ENCODE measurements around the gene SLC49A4. TPM values are rescaled to one million over a fixed set of nuclear protein-coding genes. Genes with fewer than 3 reads are reported as not detected.

Gene SLC49A4
- total RNA-seq, 1 experiment from 2014 or later: 10.2 TPM

GRCh38 chr3:122828281-122828680 is 33.4 kb downstream of the SLC49A4 start:
- ChIA-PET POLR2A (no interaction called here), CTCF (interaction anchor here (0.6 kb wide), 1 partner anchor 57 kb away, joined by 4 read pairs; no protein-coding TSS in a partner anchor)
- no peaks in the 10 kb centered on the region for H3K27me3 Mint-ChIP-seq (ENCODE audit: low read depth)
- no peak overlapping the region for H3K4me3 Mint-ChIP-seq
- ATAC-seq: no peak
- TF ChIP-seq ZNF263 (CRISPR knock-in tag; IDR thresholded peaks at IDR 0.05; ENCODE audit: low read depth): no peak
- TF ChIP-seq, protein P1, sequence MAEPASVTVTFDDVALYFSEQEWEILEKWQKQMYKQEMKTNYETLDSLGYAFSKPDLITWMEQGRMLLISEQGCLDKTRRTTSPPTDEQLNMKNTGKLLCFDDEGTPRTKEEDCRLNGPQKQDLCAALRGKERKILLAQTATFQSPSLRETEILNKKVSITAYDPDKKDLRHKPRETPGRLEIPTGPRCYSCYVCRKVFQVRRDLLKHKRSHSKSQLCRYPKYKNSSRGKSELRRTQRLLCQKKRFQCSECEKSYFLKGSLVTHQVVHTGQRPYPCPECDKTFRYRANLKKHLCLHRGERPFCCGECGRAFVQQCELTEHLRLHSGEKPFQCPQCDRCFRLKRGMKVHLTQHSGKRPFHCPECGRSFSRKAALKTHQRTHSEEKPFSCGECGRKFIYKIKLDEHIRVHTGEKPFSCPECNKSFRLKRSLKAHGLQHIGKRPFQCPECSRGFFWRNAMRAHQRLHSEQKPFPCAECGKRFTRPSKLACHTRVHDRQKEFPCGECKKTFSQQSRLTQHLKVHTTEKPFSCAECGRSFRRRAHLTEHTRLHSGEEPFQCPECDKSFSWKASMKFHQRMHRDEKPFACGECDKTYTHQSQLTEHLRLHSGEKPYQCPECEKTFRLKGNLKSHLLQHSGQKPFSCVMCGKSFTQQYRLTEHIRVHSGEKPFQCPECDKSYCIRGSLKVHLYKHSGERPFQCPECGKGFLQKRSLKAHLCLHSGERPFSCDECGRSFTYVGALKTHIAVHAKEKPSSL (CRISPR knock-in tag; conservative IDR thresholded peaks at IDR 0.05): no peak
- no peak for TF ChIP-seq USF1 (CRISPR knock-in tag; IDR thresholded peaks at IDR 0.05)
- no peak for TF ChIP-seq NR3C1 (CRISPR knock-in tag; conservative IDR thresholded peaks at IDR 0.05; ENCODE audit: low read depth)
- no peak for TF ChIP-seq MAX (CRISPR knock-in tag; IDR thresholded peaks at IDR 0.05)
- no peak for TF ChIP-seq ZNF317 (CRISPR knock-in tag; IDR thresholded peaks at IDR 0.05; ENCODE audit: borderline replicate concordance, low read depth)
- TF ChIP-seq, protein P2, sequence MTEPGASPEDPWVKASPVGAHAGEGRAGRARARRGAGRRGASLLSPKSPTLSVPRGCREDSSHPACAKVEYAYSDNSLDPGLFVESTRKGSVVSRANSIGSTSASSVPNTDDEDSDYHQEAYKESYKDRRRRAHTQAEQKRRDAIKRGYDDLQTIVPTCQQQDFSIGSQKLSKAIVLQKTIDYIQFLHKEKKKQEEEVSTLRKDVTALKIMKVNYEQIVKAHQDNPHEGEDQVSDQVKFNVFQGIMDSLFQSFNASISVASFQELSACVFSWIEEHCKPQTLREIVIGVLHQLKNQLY (CRISPR knock-in tag; IDR thresholded peaks at IDR 0.05): no peak
- no peak for TF ChIP-seq IRF2 (CRISPR knock-in tag; IDR thresholded peaks at IDR 0.05; ENCODE audit: borderline replicate concordance, low read depth)
- TF ChIP-seq KAT7 (CRISPR knock-in tag; IDR thresholded peaks at IDR 0.05; ENCODE audit: borderline replicate concordance): no peak
- TF ChIP-seq, protein P3, sequence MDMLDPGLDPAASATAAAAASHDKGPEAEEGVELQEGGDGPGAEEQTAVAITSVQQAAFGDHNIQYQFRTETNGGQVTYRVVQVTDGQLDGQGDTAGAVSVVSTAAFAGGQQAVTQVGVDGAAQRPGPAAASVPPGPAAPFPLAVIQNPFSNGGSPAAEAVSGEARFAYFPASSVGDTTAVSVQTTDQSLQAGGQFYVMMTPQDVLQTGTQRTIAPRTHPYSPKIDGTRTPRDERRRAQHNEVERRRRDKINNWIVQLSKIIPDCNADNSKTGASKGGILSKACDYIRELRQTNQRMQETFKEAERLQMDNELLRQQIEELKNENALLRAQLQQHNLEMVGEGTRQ (CRISPR knock-in tag; IDR thresholded peaks at IDR 0.05): no peak
- no peak for TF ChIP-seq ZNF121 (CRISPR knock-in tag; IDR thresholded peaks at IDR 0.05)
- TF ChIP-seq ETV6 (CRISPR knock-in tag; IDR thresholded peaks at IDR 0.05): no peak
- TF ChIP-seq RELA (CRISPR knock-in tag; IDR thresholded peaks at IDR 0.05; ENCODE audit: borderline replicate concordance): no peak
- TF ChIP-seq, protein P4, sequence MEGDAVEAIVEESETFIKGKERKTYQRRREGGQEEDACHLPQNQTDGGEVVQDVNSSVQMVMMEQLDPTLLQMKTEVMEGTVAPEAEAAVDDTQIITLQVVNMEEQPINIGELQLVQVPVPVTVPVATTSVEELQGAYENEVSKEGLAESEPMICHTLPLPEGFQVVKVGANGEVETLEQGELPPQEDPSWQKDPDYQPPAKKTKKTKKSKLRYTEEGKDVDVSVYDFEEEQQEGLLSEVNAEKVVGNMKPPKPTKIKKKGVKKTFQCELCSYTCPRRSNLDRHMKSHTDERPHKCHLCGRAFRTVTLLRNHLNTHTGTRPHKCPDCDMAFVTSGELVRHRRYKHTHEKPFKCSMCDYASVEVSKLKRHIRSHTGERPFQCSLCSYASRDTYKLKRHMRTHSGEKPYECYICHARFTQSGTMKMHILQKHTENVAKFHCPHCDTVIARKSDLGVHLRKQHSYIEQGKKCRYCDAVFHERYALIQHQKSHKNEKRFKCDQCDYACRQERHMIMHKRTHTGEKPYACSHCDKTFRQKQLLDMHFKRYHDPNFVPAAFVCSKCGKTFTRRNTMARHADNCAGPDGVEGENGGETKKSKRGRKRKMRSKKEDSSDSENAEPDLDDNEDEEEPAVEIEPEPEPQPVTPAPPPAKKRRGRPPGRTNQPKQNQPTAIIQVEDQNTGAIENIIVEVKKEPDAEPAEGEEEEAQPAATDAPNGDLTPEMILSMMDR (IDR thresholded peaks at IDR 0.05): no peak
- TF ChIP-seq ZSCAN18 (CRISPR knock-in tag; IDR thresholded peaks at IDR 0.05): no peak
- TF ChIP-seq MYBL2 (CRISPR knock-in tag; IDR thresholded peaks at IDR 0.05): no peak
- TF ChIP-seq CREM (CRISPR knock-in tag; IDR thresholded peaks at IDR 0.05): no peak
- H3K9me3 Mint-ChIP-seq: no peaks in the 10 kb centered on the region
- H3K4me1 Mint-ChIP-seq: no peaks in the 10 kb centered on the region
- no peak for DNase-seq (ENCODE audit: low spot score)
- peak overlapping the region; percentile 28; the same call in 1 of the 2 replicates for H3K27ac Mint-ChIP-seq
- H3K36me3 Mint-ChIP-seq: 0 out of 2 replicates have a peak, but pooled peaks cover 2% of the 10 kb centered on the region

- Mint-ChIP-seq H3K27me3 (ENCODE audit: low read depth) (no peaks in the 10 kb centered on the region; the same call in 1 of the 2 replicates), H3K4me1 (no peaks in the 10 kb centered on the region), H3K36me3 (peaks cover 11% of the 10 kb centered on the region), H3K27ac (no peak overlapping the region), H3K4me3 (no peak overlapping the region), H3K9me3 (peaks cover 9% of the 10 kb centered on the region)
- ATAC-seq (no peak), DNase-seq (ENCODE audit: low spot score) (no peak)
- ChIA-PET CTCF (no interaction called here), POLR2A (no interaction called here)
- TF ChIP-seq FOXJ3 (CRISPR knock-in tag; IDR thresholded peaks at IDR 0.05; ENCODE audit: borderline replicate concordance) (no peak), ZNF232 (CRISPR knock-in tag; IDR thresholded peaks at IDR 0.05) (no peak), ZBTB43 (CRISPR knock-in tag; IDR thresholded peaks at IDR 0.05) (no peak), MAX (CRISPR knock-in tag; IDR thresholded peaks at IDR 0.05) (no peak), RORB (CRISPR knock-in tag; IDR thresholded peaks at IDR 0.05) (no peak)
- TF ChIP-seq, protein P1 (CRISPR knock-in tag; conservative IDR thresholded peaks at IDR 0.05): no peak
- TF ChIP-seq, protein P5, sequence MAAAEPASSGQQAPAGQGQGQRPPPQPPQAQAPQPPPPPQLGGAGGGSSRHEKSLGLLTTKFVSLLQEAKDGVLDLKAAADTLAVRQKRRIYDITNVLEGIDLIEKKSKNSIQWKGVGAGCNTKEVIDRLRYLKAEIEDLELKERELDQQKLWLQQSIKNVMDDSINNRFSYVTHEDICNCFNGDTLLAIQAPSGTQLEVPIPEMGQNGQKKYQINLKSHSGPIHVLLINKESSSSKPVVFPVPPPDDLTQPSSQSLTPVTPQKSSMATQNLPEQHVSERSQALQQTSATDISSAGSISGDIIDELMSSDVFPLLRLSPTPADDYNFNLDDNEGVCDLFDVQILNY (CRISPR knock-in tag; IDR thresholded peaks at IDR 0.05): no peak
Observed at GRCh38 chr3:122835590-122835989, 40.7 kb downstream of the SLC49A4 start.
